Measurements from ENCODE around the gene PTPN14.

DNA sequence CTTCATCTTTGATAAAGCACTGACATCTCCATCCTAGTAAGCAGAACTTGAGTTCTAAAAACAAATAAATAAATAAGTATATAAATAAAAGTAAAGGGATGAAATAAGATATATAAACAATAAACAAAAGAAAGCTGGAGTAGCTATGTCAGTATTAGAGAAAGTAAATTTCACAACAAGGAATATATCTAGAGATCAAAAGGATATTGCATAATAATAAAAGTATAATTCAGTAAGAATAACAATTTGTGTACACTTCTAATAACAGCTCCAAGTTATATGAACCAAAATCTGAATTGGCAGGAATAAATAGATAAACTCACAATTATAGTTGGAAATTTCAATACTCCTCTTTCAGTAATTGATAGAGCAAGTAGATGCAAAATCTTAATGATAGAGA, 41.8 kb upstream of the PTPN14 start:
- no peak for TF ChIP-seq OSR2 (tag by site-specific recombination; IDR thresholded peaks at IDR 0.05)
- TF ChIP-seq, protein P1, sequence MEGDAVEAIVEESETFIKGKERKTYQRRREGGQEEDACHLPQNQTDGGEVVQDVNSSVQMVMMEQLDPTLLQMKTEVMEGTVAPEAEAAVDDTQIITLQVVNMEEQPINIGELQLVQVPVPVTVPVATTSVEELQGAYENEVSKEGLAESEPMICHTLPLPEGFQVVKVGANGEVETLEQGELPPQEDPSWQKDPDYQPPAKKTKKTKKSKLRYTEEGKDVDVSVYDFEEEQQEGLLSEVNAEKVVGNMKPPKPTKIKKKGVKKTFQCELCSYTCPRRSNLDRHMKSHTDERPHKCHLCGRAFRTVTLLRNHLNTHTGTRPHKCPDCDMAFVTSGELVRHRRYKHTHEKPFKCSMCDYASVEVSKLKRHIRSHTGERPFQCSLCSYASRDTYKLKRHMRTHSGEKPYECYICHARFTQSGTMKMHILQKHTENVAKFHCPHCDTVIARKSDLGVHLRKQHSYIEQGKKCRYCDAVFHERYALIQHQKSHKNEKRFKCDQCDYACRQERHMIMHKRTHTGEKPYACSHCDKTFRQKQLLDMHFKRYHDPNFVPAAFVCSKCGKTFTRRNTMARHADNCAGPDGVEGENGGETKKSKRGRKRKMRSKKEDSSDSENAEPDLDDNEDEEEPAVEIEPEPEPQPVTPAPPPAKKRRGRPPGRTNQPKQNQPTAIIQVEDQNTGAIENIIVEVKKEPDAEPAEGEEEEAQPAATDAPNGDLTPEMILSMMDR (tag by site-specific recombination; IDR thresholded peaks at IDR 0.05): no peak
- no peak for TF ChIP-seq ZBTB17 (tag by site-specific recombination; IDR thresholded peaks at IDR 0.05)
- TF ChIP-seq, protein P2, sequence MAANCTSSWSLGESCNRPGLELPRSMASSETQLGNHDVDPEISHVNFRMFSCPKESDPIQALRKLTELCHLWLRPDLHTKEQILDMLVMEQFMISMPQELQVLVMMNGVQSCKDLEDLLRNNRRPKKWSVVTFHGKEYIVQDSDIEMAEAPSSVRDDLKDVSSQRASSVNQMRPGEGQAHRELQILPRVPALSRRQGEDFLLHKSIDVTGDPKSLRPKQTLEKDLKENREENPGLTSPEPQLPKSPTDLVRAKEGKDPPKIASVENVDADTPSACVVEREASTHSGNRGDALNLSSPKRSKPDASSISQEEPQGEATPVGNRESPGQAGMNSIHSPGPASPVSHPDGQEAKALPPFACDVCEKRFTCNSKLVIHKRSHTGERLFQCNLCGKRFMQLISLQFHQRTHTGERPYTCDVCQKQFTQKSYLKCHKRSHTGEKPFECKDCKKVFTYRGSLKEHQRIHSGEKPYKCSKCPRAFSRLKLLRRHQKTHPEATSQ (tag by site-specific recombination; IDR thresholded peaks at IDR 0.05): no peak
- TF ChIP-seq, protein P3, sequence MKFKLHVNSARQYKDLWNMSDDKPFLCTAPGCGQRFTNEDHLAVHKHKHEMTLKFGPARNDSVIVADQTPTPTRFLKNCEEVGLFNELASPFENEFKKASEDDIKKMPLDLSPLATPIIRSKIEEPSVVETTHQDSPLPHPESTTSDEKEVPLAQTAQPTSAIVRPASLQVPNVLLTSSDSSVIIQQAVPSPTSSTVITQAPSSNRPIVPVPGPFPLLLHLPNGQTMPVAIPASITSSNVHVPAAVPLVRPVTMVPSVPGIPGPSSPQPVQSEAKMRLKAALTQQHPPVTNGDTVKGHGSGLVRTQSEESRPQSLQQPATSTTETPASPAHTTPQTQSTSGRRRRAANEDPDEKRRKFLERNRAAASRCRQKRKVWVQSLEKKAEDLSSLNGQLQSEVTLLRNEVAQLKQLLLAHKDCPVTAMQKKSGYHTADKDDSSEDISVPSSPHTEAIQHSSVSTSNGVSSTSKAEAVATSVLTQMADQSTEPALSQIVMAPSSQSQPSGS (tag by site-specific recombination; IDR thresholded peaks at IDR 0.05; ENCODE audit: low read depth): no peak
- no peak for TF ChIP-seq FEZF1 (tag by site-specific recombination; IDR thresholded peaks at IDR 0.05)
- TF ChIP-seq ZFP41 (tag by site-specific recombination; IDR thresholded peaks at IDR 0.05; ENCODE audit: borderline replicate concordance): no peak
- TF ChIP-seq ZNF121 (tag by site-specific recombination; IDR thresholded peaks at IDR 0.05): no peak
- no peak for TF ChIP-seq ZIC2 (tag by site-specific recombination; IDR thresholded peaks at IDR 0.05)
- no peak for TF ChIP-seq ZNF140 (tag by site-specific recombination; IDR thresholded peaks at IDR 0.05)
- TF ChIP-seq ZNF549 (tag by site-specific recombination; IDR thresholded peaks at IDR 0.05): no peak
- TF ChIP-seq ZFP37 (tag by site-specific recombination; IDR thresholded peaks at IDR 0.05): no peak
- no peak for TF ChIP-seq ZEB2 (tag by site-specific recombination; IDR thresholded peaks at IDR 0.05)

Measured in HEK293 (cell line).